Measurements from ENCODE around the gene KCNMA1. TPM values are rescaled to one million over a fixed set of nuclear protein-coding genes. Genes with fewer than 3 reads are reported as not detected.

The KCNMA1 gene
- total RNA-seq, 4 donors from 2014 or later: 68.4 to 170 (median 119) TPM

GRCh38 chr10:77542710-77543259 is 94.8 kb downstream of the KCNMA1 start:
- Histone ChIP-seq H3K36me3 (no peaks in the 10 kb centered on the region), H3K9me3 (no peaks in the 10 kb centered on the region), H3K27me3 (no peaks in the 10 kb centered on the region), H3K4me3 (no peak overlapping the region), H3K27ac (no peak overlapping the region), H3K4me1 (peaks cover 4 to 10% (median 7%) of the 10 kb centered on the region in 4 donors)
- WGBS, 2 donors (ENCODE audit: low coverage in 1 of 2): 63 to 78% methylated on average over 2 of the region's 2 CpGs
- intact Hi-C loops (cut with DNase I; ENCODE audit: low total_unique reads) (no loop called here), in situ Hi-C loops (cut with MboI; ENCODE audit: low pct_ligation_motif_present in 1 of 4, low pct_unique_long_range_greater_than_20kb in 1 of 4, low sequenced_read_pairs in 3 of 4) (no loop called here)
- DNase-seq: no peak
- TF ChIP-seq CTCF (IDR thresholded peaks at IDR 0.05) (no peak), POLR2A (IDR thresholded peaks at IDR 0.05) (no peak), EP300 (IDR thresholded peaks at IDR 0.05; ENCODE audit: low read depth) (no peak), POLR2AphosphoS5 (IDR thresholded peaks at IDR 0.05) (no peak)

- TF ChIP-seq EP300 (IDR thresholded peaks at IDR 0.05; ENCODE audit: low read depth) (no peak), POLR2A (IDR thresholded peaks at IDR 0.05) (no peak), CTCF (IDR thresholded peaks at IDR 0.05) (no peak), POLR2AphosphoS5 (IDR thresholded peaks at IDR 0.05) (no peak)
- intact Hi-C loops (cut with DNase I; ENCODE audit: low total_unique reads) (no loop called here), in situ Hi-C loops (cut with MboI; ENCODE audit: low pct_ligation_motif_present in 1 of 4, low pct_unique_long_range_greater_than_20kb in 1 of 4, low sequenced_read_pairs in 3 of 4) (no loop called here)
- Histone ChIP-seq H3K4me3 (no peak overlapping the region), H3K36me3 (no peaks in the 10 kb centered on the region), H3K27ac (no peak overlapping the region), H3K9me3 (no peaks in the 10 kb centered on the region), H3K27me3 (no peaks in the 10 kb centered on the region), H3K4me1 (peaks cover 0 to 1% (median 0%) of the 10 kb centered on the region in 4 donors)
- no peak for DNase-seq
Observed at GRCh38 chr10:77541944-77542343, 95.7 kb downstream of the KCNMA1 start.

- intact Hi-C loops (cut with DNase I; ENCODE audit: low total_unique reads): no loop called here
- no peak overlapping the region for H3K27ac ChIP-seq
- DNase-seq: no peak
Observed at GRCh38 chr10:77541247-77541646, 96.4 kb downstream of the KCNMA1 start.

More at GRCh38 chr10:77541247-77541646, 96.4 kb downstream of the KCNMA1 start:
- Histone ChIP-seq H3K4me3 (no peak overlapping the region), H3K27me3 (no peaks in the 10 kb centered on the region), H3K4me1 (peaks cover 0 to 2% (median 0%) of the 10 kb centered on the region in 4 donors), H3K36me3 (no peaks in the 10 kb centered on the region), H3K9me3 (no peaks in the 10 kb centered on the region)
- in situ Hi-C loops (cut with MboI; ENCODE audit: low pct_ligation_motif_present in 1 of 4, low pct_unique_long_range_greater_than_20kb in 1 of 4, low sequenced_read_pairs in 3 of 4): no loop called here
- whole genome bisulfite sequencing, 2 donors (ENCODE audit: low coverage in 1 of 2): 84 to 94% methylated on average over 1 of the region's 1 CpG
- TF ChIP-seq CTCF (IDR thresholded peaks at IDR 0.05) (no peak), EP300 (IDR thresholded peaks at IDR 0.05; ENCODE audit: low read depth) (no peak), POLR2AphosphoS5 (IDR thresholded peaks at IDR 0.05) (no peak), POLR2A (IDR thresholded peaks at IDR 0.05) (no peak)
